Measurements from ENCODE around the gene B3GNT5.

DNA sequence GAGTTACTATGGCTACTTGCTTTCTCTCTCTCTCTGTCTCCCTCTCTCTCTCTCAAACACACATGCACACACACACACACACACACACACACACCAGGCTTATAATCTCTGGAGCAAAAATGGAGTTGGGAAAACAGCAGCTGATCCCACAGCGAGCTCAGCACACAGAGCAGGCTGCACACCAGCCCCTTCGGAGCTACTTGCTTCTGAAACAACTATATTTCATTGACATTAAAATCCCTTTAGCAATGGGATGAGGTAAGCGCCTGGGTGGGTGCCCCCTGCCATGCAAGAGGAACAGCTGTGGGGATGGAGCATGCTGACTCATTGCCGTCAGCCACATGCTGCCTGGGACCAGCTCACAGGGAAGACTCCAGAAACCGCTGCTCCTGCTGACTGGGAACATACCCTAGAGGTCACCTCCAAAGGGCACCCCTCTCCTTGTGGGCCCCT, 45.7 kb downstream of the B3GNT5 start:
- TF ChIP-seq CTCF (IDR thresholded peaks at IDR 0.05): no peak
- TF ChIP-seq POLR2A (IDR thresholded peaks at IDR 0.05): no peak

Data from adrenal gland (tissue), 5 donors.